Tongue (tissue), 2 donors: ENCODE measurements around the gene PRM3. TPM values are rescaled to one million over a fixed set of nuclear protein-coding genes. Genes with fewer than 3 reads are reported as not detected.

Experiments
- DNase-seq: peaks from one replicate; pipeline ENCODE4 v3.0.0-alpha.2; 2015
- total RNA-seq: library from RNA; depleted of rRNA; stranded (reverse); fragments of >200 nt; gene quantifications from one replicate; pipeline ENCODE4 v1.2.3, GENCODE V29; 2014

PRM3 gene
- total RNA-seq, 1 donor from 2014 or later: not detected

GRCh38 chr16:11280616-11281522, 7.4 kb upstream of the PRM3 start, which contains the start of gene PRM1:
Gene PRM1, minus strand, starts transcription at chr16:11281330. Its CDS starts 92 bp downstream, at chr16:11281238.
- no peak for DNase-seq

- no peak for DNase-seq
Observed at GRCh38 chr16:11278681-11279628, 5.5 kb upstream of the PRM3 start.

GRCh38 chr16:11277607-11278337, 4.3 kb upstream of the PRM3 start:
- DNase-seq: no peak

- DNase-seq: no peak
Observed at GRCh38 chr16:11276896-11277593, 3.6 kb upstream of the PRM3 start.

GRCh38 chr16:11276143-11276895, 2.9 kb upstream of the PRM3 start, which contains the start of gene PRM2:
Gene PRM2, minus strand, starts transcription at chr16:11276480. Its CDS starts 110 bp downstream, at chr16:11276370.
- no peak for DNase-seq

- no peak for DNase-seq
Observed at GRCh38 chr16:11274964-11275363, 1.5 kb upstream of the PRM3 start.

- no peak for DNase-seq
Observed at GRCh38 chr16:11273721-11274324, 394 bp upstream of the PRM3 start.

- DNase-seq: no peak
Observed at GRCh38 chr16:11272484-11272883, 945 bp downstream of the PRM3 start.

- DNase-seq: no peak
Observed at GRCh38 chr16:11271610-11272009, 1.8 kb downstream of the PRM3 start.

- DNase-seq: no peak
Observed at GRCh38 chr16:11270602-11271162, 2.7 kb downstream of the PRM3 start.

GRCh38 chr16:11268921-11269375, 4.5 kb downstream of the PRM3 start, which contains the start of gene TNP2:
Gene TNP2, minus strand, starts transcription at chr16:11269325. Its CDS starts 63 bp downstream, at chr16:11269262.
- no peak for DNase-seq

- DNase-seq: no peak
Observed at GRCh38 chr16:11265124-11265523, 8.3 kb downstream of the PRM3 start.

GRCh38 chr16:11264155-11264832, 9.1 kb downstream of the PRM3 start:
- DNase-seq: no peak

- no peak for DNase-seq
Observed at GRCh38 chr16:11263737-11264136, 9.7 kb downstream of the PRM3 start.

GRCh38 chr16:11262915-11263314, 10.5 kb downstream of the PRM3 start:
- DNase-seq: no peak

- DNase-seq: peak; percentile 13
Observed at GRCh38 chr16:11260596-11260966, 12.8 kb downstream of the PRM3 start.

GRCh38 chr16:11259655-11260595, 13.5 kb downstream of the PRM3 start:
- DNase-seq: no peak
